ENCODE results near the gene DSCAML1. TPM values are rescaled to one million over a fixed set of nuclear protein-coding genes. Genes with fewer than 3 reads are reported as not detected.

Gene DSCAML1
- total RNA-seq, 1 experiment from 2014 or later, result not detected

DNA sequence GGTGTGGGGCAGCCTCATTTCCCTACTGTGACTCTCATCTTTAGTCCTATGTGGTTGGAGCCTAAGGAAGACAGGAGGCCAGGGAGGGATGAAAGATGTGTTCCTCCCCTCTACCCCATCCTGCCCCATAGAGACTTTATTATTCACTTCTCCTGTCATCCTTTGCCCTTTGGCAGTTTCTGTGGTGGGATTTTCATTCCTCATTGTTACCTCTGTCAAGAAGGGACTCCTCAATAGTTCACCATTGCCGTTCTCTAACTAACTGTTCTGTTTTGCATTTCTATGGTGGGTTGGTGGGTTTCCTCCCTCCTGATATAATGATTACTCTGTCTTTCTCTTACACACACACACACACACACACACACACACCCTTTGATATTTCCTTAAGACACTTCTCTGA is 202.3 kb downstream of the DSCAML1 start:
- H3K9me3 ChIP-seq (ENCODE audit: low read length), result no peaks in the 10 kb centered on the region
- H3K27ac ChIP-seq (ENCODE audit: low read length), result no peak overlapping the region
- TF ChIP-seq EZH2 (IDR thresholded peaks at IDR 0.05; ENCODE audit: low read length, unreplicated experiment) (no peak), EZH2phosphoT487 (IDR thresholded peaks at IDR 0.05; ENCODE audit: borderline replicate concordance, low read length) (no peak)
- TF ChIP-seq, protein P1, sequence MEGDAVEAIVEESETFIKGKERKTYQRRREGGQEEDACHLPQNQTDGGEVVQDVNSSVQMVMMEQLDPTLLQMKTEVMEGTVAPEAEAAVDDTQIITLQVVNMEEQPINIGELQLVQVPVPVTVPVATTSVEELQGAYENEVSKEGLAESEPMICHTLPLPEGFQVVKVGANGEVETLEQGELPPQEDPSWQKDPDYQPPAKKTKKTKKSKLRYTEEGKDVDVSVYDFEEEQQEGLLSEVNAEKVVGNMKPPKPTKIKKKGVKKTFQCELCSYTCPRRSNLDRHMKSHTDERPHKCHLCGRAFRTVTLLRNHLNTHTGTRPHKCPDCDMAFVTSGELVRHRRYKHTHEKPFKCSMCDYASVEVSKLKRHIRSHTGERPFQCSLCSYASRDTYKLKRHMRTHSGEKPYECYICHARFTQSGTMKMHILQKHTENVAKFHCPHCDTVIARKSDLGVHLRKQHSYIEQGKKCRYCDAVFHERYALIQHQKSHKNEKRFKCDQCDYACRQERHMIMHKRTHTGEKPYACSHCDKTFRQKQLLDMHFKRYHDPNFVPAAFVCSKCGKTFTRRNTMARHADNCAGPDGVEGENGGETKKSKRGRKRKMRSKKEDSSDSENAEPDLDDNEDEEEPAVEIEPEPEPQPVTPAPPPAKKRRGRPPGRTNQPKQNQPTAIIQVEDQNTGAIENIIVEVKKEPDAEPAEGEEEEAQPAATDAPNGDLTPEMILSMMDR (conservative IDR thresholded peaks at IDR 0.05; ENCODE audit: low read depth, low read length), result no peak
- peaks cover 83% of the 10 kb centered on the region for H3K27me3 ChIP-seq (ENCODE audit: low read length)
- BruUV-seq (replicated peaks), result no TSS peak
- H3F3A ChIP-seq (ENCODE audit: low read length, unreplicated experiment), result no peaks in the 10 kb centered on the region
- no peaks in the 10 kb centered on the region for H3K36me3 ChIP-seq (ENCODE audit: low read depth, low read length)
- H3K9ac ChIP-seq (ENCODE audit: low read length), result no peak overlapping the region
- no peaks in the 10 kb centered on the region for H3K79me2 ChIP-seq (ENCODE audit: low read length)
- ChIA-PET POLR2A (ENCODE audit: unreplicated experiment) (no interaction called here), CTCF (no interaction called here)
- intact Hi-C loops (cut with micrococcal nuclease), result no loop called here
- H3K4me1 ChIP-seq (ENCODE audit: insufficient read depth, low read length), result no peaks in the 10 kb centered on the region
- H4K20me1 ChIP-seq (ENCODE audit: low read length), result no peaks in the 10 kb centered on the region
- no peak for ATAC-seq
- H2AFZ ChIP-seq (ENCODE audit: low read length), result no peak overlapping the region
- no peak overlapping the region for H3K4me2 ChIP-seq (ENCODE audit: low read length)
- no peak for DNase-seq
- no peak overlapping the region for H3K4me3 ChIP-seq (ENCODE audit: low read length)
- no peaks in the 10 kb centered on the region for H3K9me2 ChIP-seq (replicated peaks; ENCODE audit: low read length)

DNA sequence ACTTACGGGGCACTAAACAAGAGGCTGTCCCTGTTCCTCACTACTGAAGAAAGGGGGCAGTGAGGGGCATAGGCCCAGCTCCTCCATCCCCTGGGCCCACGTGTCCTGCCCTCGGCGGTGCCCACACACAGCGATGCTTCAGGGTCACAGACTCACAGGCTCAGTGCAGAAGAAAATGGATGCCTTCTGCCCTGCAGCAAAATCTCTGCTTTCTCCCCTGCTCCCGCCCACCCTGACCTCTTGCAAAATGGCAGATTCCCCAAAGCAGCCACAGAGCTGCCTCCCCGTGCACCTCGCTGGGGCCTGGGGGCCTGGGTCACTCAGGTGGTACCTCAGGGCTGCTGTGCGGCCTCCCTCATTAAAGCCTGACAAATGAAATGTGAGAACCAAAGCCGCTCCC is 204.0 kb downstream of the DSCAML1 start:
- BruUV-seq (replicated peaks), result no TSS peak
- ATAC-seq (no peak), DNase-seq (no peak)
- Histone ChIP-seq H3K4me1 (ENCODE audit: insufficient read depth, low read length) (no peaks in the 10 kb centered on the region), H3K79me2 (ENCODE audit: low read length) (no peaks in the 10 kb centered on the region), H3K36me3 (ENCODE audit: low read depth, low read length) (no peaks in the 10 kb centered on the region), H3K4me2 (ENCODE audit: low read length) (no peak overlapping the region), H3K27ac (ENCODE audit: low read length) (no peak overlapping the region), H3K9me3 (ENCODE audit: low read length) (no peaks in the 10 kb centered on the region), H4K20me1 (ENCODE audit: low read length) (no peaks in the 10 kb centered on the region), H3F3A (ENCODE audit: low read length, unreplicated experiment) (no peaks in the 10 kb centered on the region), H3K9ac (ENCODE audit: low read length) (no peak overlapping the region), H3K27me3 (ENCODE audit: low read length) (peaks cover 83% of the 10 kb centered on the region), H2AFZ (ENCODE audit: low read length) (no peak overlapping the region), H3K4me3 (ENCODE audit: low read length) (no peak overlapping the region), H3K9me2 (replicated peaks; ENCODE audit: low read length) (no peaks in the 10 kb centered on the region)
- intact Hi-C loops (cut with micrococcal nuclease), result no loop called here
- TF ChIP-seq EZH2phosphoT487 (IDR thresholded peaks at IDR 0.05; ENCODE audit: borderline replicate concordance, low read length), result no peak
- TF ChIP-seq, protein P1 (conservative IDR thresholded peaks at IDR 0.05; ENCODE audit: low read depth, low read length), result no peak
- TF ChIP-seq EZH2 (IDR thresholded peaks at IDR 0.05; ENCODE audit: low read length, unreplicated experiment), result no peak
- POLR2A ChIA-PET (ENCODE audit: unreplicated experiment), result no interaction called here
- CTCF ChIA-PET, result no interaction called here

DNA sequence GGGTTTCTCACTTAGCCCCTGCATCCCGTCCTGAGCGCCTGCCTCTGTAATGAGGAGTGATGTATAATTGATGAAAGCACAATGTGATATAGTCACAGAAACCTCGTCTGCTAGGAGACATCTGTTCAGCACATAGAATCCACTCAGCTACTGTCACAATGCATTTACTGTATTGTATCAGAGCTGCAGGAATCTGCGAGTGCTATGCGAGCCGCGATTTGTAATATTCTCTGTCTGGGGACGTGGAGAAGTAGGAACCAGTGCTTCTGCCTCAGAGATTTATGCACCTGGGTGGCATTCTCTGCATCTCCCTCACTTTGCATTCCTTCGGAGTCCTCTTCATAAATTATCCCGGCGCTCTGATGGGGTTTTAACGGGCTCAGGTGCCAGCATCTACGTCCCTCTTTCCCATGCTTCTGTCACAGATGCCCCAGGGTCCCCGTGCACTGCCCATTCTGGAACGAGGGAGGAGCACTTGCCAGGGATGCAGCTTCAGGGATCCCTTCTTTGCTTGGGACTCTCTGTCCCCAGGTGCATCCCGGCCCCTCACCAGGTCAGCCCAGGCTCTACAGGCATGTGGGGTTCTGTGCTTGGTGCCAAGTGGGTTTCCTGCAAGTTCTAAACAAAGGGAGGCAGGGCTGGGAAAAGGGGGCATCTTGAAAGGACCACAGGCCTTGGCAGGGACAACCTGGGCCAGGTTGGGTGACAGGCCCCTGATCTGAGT is 205.5 kb downstream of the DSCAML1 start:
- ChIA-PET POLR2A (ENCODE audit: unreplicated experiment) (no interaction called here), CTCF (no interaction called here)
- Histone ChIP-seq H2AFZ (ENCODE audit: low read length) (no peak overlapping the region), H3K9me3 (ENCODE audit: low read length) (no peaks in the 10 kb centered on the region), H3K9me2 (replicated peaks; ENCODE audit: low read length) (no peaks in the 10 kb centered on the region), H3K4me1 (ENCODE audit: insufficient read depth, low read length) (no peaks in the 10 kb centered on the region), H3K36me3 (ENCODE audit: low read depth, low read length) (no peaks in the 10 kb centered on the region), H3K4me3 (ENCODE audit: low read length) (no peak overlapping the region), H3K79me2 (ENCODE audit: low read length) (no peaks in the 10 kb centered on the region), H3K4me2 (ENCODE audit: low read length) (no peak overlapping the region), H3F3A (ENCODE audit: low read length, unreplicated experiment) (no peaks in the 10 kb centered on the region), H3K27me3 (ENCODE audit: low read length) (peaks cover 94% of the 10 kb centered on the region), H3K27ac (ENCODE audit: low read length) (no peak overlapping the region), H4K20me1 (ENCODE audit: low read length) (no peaks in the 10 kb centered on the region), H3K9ac (ENCODE audit: low read length) (no peak overlapping the region)
- TF ChIP-seq, protein P1 (conservative IDR thresholded peaks at IDR 0.05; ENCODE audit: low read depth, low read length), result no peak
- TF ChIP-seq EZH2phosphoT487 (IDR thresholded peaks at IDR 0.05; ENCODE audit: borderline replicate concordance, low read length), result no peak
- TF ChIP-seq EZH2 (IDR thresholded peaks at IDR 0.05; ENCODE audit: low read length, unreplicated experiment), result no peak
- intact Hi-C loops (cut with micrococcal nuclease), result no loop called here
- DNase-seq (no peak), ATAC-seq (no peak)
- BruUV-seq (replicated peaks), result no TSS peak
